Hepatocyte (in vitro differentiated cells): ENCODE results near the gene GUK1. TPM values are rescaled to one million over a fixed set of nuclear protein-coding genes. Genes with fewer than 3 reads are reported as not detected.

Source experiments
- DNase-seq: peaks from one replicate; pipeline ENCODE4 v3.0.0-alpha.2; 2016; ENCODE audit warnings: low spot score
- H2AFZ ChIP-seq: fragments of 200-600 bp; sonication (generic); 2 replicates; pipeline ENCODE4 v1.6.0; 2016; ENCODE audit warnings: antibody characterized with exemption, mild to moderate bottlenecking
- H3K27ac ChIP-seq: fragments of 200-600 bp; sonication (generic); 2 replicates; pipeline ENCODE4 v1.5.1; 2016; ENCODE audit warnings: mild to moderate bottlenecking
- H3K27me3 ChIP-seq: fragments of 200-600 bp; sonication (generic); 2 replicates; pipeline ENCODE4 v1.6.1; 2016
- H3K36me3 ChIP-seq: fragments of 200-600 bp; sonication (generic); replicated peaks from 2 replicates; pipeline ENCODE4 v1.5.1; 2016; ENCODE audit warnings: low read depth; ENCODE audit not compliant: insufficient read depth
- H3K4me1 ChIP-seq: fragments of 200-600 bp; sonication (generic); 2 replicates; pipeline ENCODE4 v1.5.1; 2016; ENCODE audit warnings: mild to moderate bottlenecking, moderate library complexity; ENCODE audit not compliant: insufficient read depth
- H3K4me2 ChIP-seq: fragments of 200-600 bp; sonication (generic); 2 replicates; pipeline ENCODE4 v1.6.0; 2016
- H3K4me3 ChIP-seq: fragments of 200-600 bp; sonication (generic); 2 replicates; pipeline ENCODE4 v1.5.1; 2016; ENCODE audit warnings: mild to moderate bottlenecking
- H3K79me2 ChIP-seq: fragments of 200-600 bp; sonication (generic); 2 replicates; pipeline ENCODE4 v1.6.0; 2017; ENCODE audit warnings: mild to moderate bottlenecking
- H3K9me2 ChIP-seq: fragments of 200-600 bp; sonication (generic); replicated peaks from 2 replicates; pipeline ENCODE4 v1.6.0; 2017; ENCODE audit warnings: mild to moderate bottlenecking; ENCODE audit not compliant: insufficient read depth
- H3K9me3 ChIP-seq: fragments of 200-600 bp; sonication (generic); 2 replicates; pipeline ENCODE4 v1.5.1; 2016; ENCODE audit warnings: low read depth, mild to moderate bottlenecking
- H4K20me1 ChIP-seq: fragments of 200-600 bp; sonication (generic); 2 replicates; pipeline ENCODE4 v1.6.0; 2016; ENCODE audit warnings: mild to moderate bottlenecking; ENCODE audit not compliant: insufficient read depth, poor library complexity, severe bottlenecking
- CTCF ChIP-seq: fragments of 200-600 bp; sonication (generic); IDR thresholded peaks from 2 replicates; pipeline ENCODE4 v1.5.1; 2016; ENCODE audit warnings: antibody characterized with exemption, mild to moderate bottlenecking; ENCODE audit not compliant: poor library complexity
- EZH2 ChIP-seq: fragments of 200-600 bp; sonication (generic); IDR thresholded peaks from 2 replicates; pipeline ENCODE4 v1.6.1; 2016; ENCODE audit warnings: antibody characterized with exemption, mild to moderate bottlenecking, borderline replicate concordance
- EZH2phosphoT487 ChIP-seq: fragments of 200-600 bp; sonication (generic); IDR thresholded peaks from one replicate; pipeline ENCODE4 v1.6.1; 2018; ENCODE audit warnings: antibody characterized with exemption, mild to moderate bottlenecking, low read depth, moderate library complexity; ENCODE audit not compliant: unreplicated experiment, severe bottlenecking
- WGBS: methylation state at CpG from one replicate; pipeline ENCODE4 v1.1.6; 2016; ENCODE audit warnings: low lambda C conversion rate; ENCODE audit errors: missing lambda C conversion rate; 5-methylcytosine and 5-hydroxymethylcytosine counted together
- polyA plus RNA-seq: library from polyadenylated mRNA; unstranded; fragments of >200 nt; fragmentation: Nextera tagmentation; extraction: Ambion mirVana; gene quantifications from 2 replicates; pipeline ENCODE4 v1.2.1, GENCODE V29; 2016
- total RNA-seq: library from RNA; depleted of rRNA; stranded (reverse); fragments of >200 nt; gene quantifications from 2 replicates; pipeline ENCODE4 v1.2.3, GENCODE V29; 2014

The GUK1 gene
- total and polyA plus RNA-seq, 2 experiments from 2014 or later: 158 to 368 TPM

- Histone ChIP-seq H4K20me1 (no peaks in the 10 kb centered on the region), H2AFZ (no peak overlapping the region), H3K27me3 (no peaks in the 10 kb centered on the region), H3K4me1 (peaks cover 12% of the 10 kb centered on the region), H3K79me2 (no peaks in the 10 kb centered on the region), H3K36me3 (no peaks in the 10 kb centered on the region), H3K9me2 (no peaks in the 10 kb centered on the region), H3K4me3 (no peak overlapping the region), H3K4me2 (no peak overlapping the region), H3K9me3 (no peaks in the 10 kb centered on the region), H3K27ac (no peak overlapping the region)
- WGBS: 92% methylated on average over 16 of the region's 16 CpGs
- no peak for DNase-seq
- TF ChIP-seq EZH2 (no peak), CTCF (no peak), EZH2phosphoT487 (no peak)
Measured at GRCh38 chr1:228155596-228156514, 15.8 kb downstream of the GUK1 start.

GRCh38 chr1:228156515-228156881 is 16.4 kb downstream of the GUK1 start:
- Histone ChIP-seq H3K79me2 (no peaks in the 10 kb centered on the region), H2AFZ (no peak overlapping the region), H3K27me3 (no peaks in the 10 kb centered on the region), H3K4me2 (no peak overlapping the region), H3K4me3 (no peak overlapping the region), H3K9me3 (no peaks in the 10 kb centered on the region), H3K27ac (no peak overlapping the region), H3K4me1 (peaks cover 5% of the 10 kb centered on the region), H3K9me2 (no peaks in the 10 kb centered on the region), H3K36me3 (no peaks in the 10 kb centered on the region), H4K20me1 (no peaks in the 10 kb centered on the region)
- no peak for DNase-seq
- 88% methylated on average over 9 of the region's 9 CpGs for WGBS
- TF ChIP-seq EZH2phosphoT487: no peak
- TF ChIP-seq EZH2: no peak
- no peak for TF ChIP-seq CTCF

GRCh38 chr1:228156941-228157728 is 17.1 kb downstream of the GUK1 start:
- Histone ChIP-seq H2AFZ (no peak overlapping the region), H3K27ac (no peak overlapping the region), H4K20me1 (no peaks in the 10 kb centered on the region), H3K4me1 (peaks cover 3% of the 10 kb centered on the region), H3K36me3 (no peaks in the 10 kb centered on the region), H3K27me3 (no peaks in the 10 kb centered on the region), H3K9me2 (no peaks in the 10 kb centered on the region), H3K9me3 (no peaks in the 10 kb centered on the region), H3K79me2 (no peaks in the 10 kb centered on the region), H3K4me3 (no peak overlapping the region), H3K4me2 (no peak overlapping the region)
- 92% methylated on average over 17 of the region's 24 CpGs for WGBS
- no peak for DNase-seq
- TF ChIP-seq EZH2phosphoT487 (no peak), EZH2 (no peak), CTCF (no peak)
